ENCODE data around the gene RPL37A.

DNA sequence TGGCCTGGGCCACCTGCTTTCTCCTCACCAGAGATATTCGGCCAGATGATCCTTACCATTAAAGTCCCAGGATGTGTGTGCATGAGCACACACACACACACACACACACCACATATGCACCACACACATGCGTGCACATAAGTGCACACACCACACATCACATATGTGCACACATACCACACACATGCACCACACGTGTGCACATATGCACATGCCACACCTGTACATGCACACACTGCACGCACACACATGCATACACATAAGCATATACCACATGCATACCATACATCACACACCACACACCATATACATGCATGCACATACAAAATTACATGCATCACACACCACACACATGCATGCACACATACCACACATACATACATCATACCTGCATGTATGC is 38.7 kb downstream of the RPL37A start:
- TF ChIP-seq, protein P1, sequence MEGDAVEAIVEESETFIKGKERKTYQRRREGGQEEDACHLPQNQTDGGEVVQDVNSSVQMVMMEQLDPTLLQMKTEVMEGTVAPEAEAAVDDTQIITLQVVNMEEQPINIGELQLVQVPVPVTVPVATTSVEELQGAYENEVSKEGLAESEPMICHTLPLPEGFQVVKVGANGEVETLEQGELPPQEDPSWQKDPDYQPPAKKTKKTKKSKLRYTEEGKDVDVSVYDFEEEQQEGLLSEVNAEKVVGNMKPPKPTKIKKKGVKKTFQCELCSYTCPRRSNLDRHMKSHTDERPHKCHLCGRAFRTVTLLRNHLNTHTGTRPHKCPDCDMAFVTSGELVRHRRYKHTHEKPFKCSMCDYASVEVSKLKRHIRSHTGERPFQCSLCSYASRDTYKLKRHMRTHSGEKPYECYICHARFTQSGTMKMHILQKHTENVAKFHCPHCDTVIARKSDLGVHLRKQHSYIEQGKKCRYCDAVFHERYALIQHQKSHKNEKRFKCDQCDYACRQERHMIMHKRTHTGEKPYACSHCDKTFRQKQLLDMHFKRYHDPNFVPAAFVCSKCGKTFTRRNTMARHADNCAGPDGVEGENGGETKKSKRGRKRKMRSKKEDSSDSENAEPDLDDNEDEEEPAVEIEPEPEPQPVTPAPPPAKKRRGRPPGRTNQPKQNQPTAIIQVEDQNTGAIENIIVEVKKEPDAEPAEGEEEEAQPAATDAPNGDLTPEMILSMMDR (IDR thresholded peaks at IDR 0.05), result no peak
- TF ChIP-seq POLR2A (IDR thresholded peaks at IDR 0.05), result no peak

Data from thyroid gland (tissue), 4 donors.